Ascending aorta (tissue), 2 donors: Measurements from ENCODE around the gene FAM227B. TPM values are rescaled to one million over a fixed set of nuclear protein-coding genes. Genes with fewer than 3 reads are reported as not detected.
"Not testable (repeated sequence)": the region's sequence is repeated elsewhere in the genome, so short reads cannot be mapped to it uniquely, and the experiment has no call there.

Experiments
- DNase-seq, 2 donors: peaks; one replicate each; pipeline ENCODE4 v3.0.0-alpha.2; 2019; ENCODE audit warnings: low spot score in 2 of 2
- H3K27ac ChIP-seq, 2 donors: fragments of 200-600 bp; sonication (generic); one replicate each; pipeline ENCODE4 v1.5.1; 2016 to 2017; ENCODE audit warnings: mild to moderate bottlenecking in 1 of 2
- H3K27me3 ChIP-seq: fragments of 200-600 bp; sonication (generic); one replicate; pipeline ENCODE4 v1.5.1; 2017
- H3K36me3 ChIP-seq, 2 donors: fragments of 200-600 bp; sonication (generic); one replicate each; pipeline ENCODE4 v1.5.1; 2016
- H3K4me1 ChIP-seq, 2 donors: fragments of 200-600 bp; sonication (generic); one replicate each; pipeline ENCODE4 v1.5.1; 2016 to 2017; ENCODE audit warnings: mild to moderate bottlenecking in 1 of 2
- H3K4me3 ChIP-seq, 2 donors: fragments of 200-600 bp; sonication (generic); one replicate each; pipeline ENCODE4 v1.5.1; 2016 to 2017; ENCODE audit warnings: mild to moderate bottlenecking in 1 of 2
- H3K9me3 ChIP-seq, 2 donors: fragments of 200-600 bp; sonication (generic); one replicate each; pipeline ENCODE4 v1.5.1; 2016
- CTCF ChIP-seq, 3 experiments: fragments of 200-600 bp in 2 of 3; fragments of 450-650 bp in 1 of 3; sonication (generic) in 2 of 3; IDR thresholded peaks; one replicate each; pipeline ENCODE4 v1.5.1; 2016 to 2019; ENCODE audit warnings: antibody characterized with exemption in 3 of 3, mild to moderate bottlenecking in 1 of 3, moderate library complexity in 1 of 3
- intact Hi-C: fragments of 100-400 bp; cut with DNase I; formaldehyde crosslinking; loops from one replicate; pipeline ENCODE4 v1.15.1; 2023
- total RNA-seq: library from RNA; depleted of rRNA; stranded (reverse); fragments of >200 nt; gene quantifications from one replicate; pipeline ENCODE4 v1.1.0, GENCODE V29; 2016

The FAM227B gene
- total RNA-seq, 1 donor from 2014 or later, result not detected

GRCh38 chr15:49415149-49415548 lies 205.5 kb downstream of the FAM227B start:
- no peak overlapping the region for H3K27ac ChIP-seq
- no peaks in the 10 kb centered on the region for H3K36me3 ChIP-seq
- no peak for TF ChIP-seq CTCF (IDR thresholded peaks at IDR 0.05)
- no peaks in the 10 kb centered on the region for H3K4me1 ChIP-seq
- H3K27me3 ChIP-seq, result no peaks in the 10 kb centered on the region
- intact Hi-C loops, result no loop called here
- H3K9me3 ChIP-seq, result no peaks in the 10 kb centered on the region
- no peak for DNase-seq
- H3K4me3 ChIP-seq, result no peak overlapping the region

GRCh38 chr15:49412797-49413196 lies 207.8 kb downstream of the FAM227B start:
- Histone ChIP-seq H3K4me1 (no peaks in the 10 kb centered on the region), H3K27ac (no peak overlapping the region), H3K4me3 (no peak overlapping the region), H3K9me3 (no peaks in the 10 kb centered on the region), H3K36me3 (no peaks in the 10 kb centered on the region), H3K27me3 (no peaks in the 10 kb centered on the region)
- no peak for TF ChIP-seq CTCF (IDR thresholded peaks at IDR 0.05)
- no peak for DNase-seq
- intact Hi-C loops, result no loop called here

GRCh38 chr15:49410641-49411040 lies 210.0 kb downstream of the FAM227B start:
- no peak for DNase-seq
- H3K4me1 ChIP-seq, result no peaks in the 10 kb centered on the region
- H3K4me3 ChIP-seq, result no peak overlapping the region
- intact Hi-C loops, result no loop called here
- no peak overlapping the region for H3K27ac ChIP-seq
- no peak for TF ChIP-seq CTCF (IDR thresholded peaks at IDR 0.05)
- no peaks in the 10 kb centered on the region for H3K27me3 ChIP-seq
- no peaks in the 10 kb centered on the region for H3K9me3 ChIP-seq
- no peaks in the 10 kb centered on the region for H3K36me3 ChIP-seq

GRCh38 chr15:49406352-49407118 lies 214.1 kb downstream of the FAM227B start:
- Histone ChIP-seq H3K27ac (no peak overlapping the region), H3K27me3 (no peaks in the 10 kb centered on the region), H3K4me3 (no peak overlapping the region), H3K36me3 (no peaks in the 10 kb centered on the region), H3K4me1 (no peaks in the 10 kb centered on the region), H3K9me3 (no peaks in the 10 kb centered on the region)
- no peak for TF ChIP-seq CTCF (IDR thresholded peaks at IDR 0.05)
- DNase-seq, result no peak
- intact Hi-C loops, result no loop called here

GRCh38 chr15:49402515-49403296 lies 217.9 kb downstream of the FAM227B start:
- H3K36me3 ChIP-seq, intact Hi-C loops, H3K4me3 ChIP-seq, H3K27ac ChIP-seq, DNase-seq, H3K27me3 ChIP-seq, H3K9me3 ChIP-seq, H3K4me1 ChIP-seq: not testable (repeated sequence)

- Histone ChIP-seq H3K4me3 (no peak overlapping the region), H3K27me3 (no peaks in the 10 kb centered on the region), H3K36me3 (no peaks in the 10 kb centered on the region), H3K9me3 (no peaks in the 10 kb centered on the region), H3K4me1 (no peaks in the 10 kb centered on the region), H3K27ac (no peak overlapping the region)
- intact Hi-C loops, result no loop called here
- TF ChIP-seq CTCF (IDR thresholded peaks at IDR 0.05), result no peak
- no peak for DNase-seq
Observed at GRCh38 chr15:49387471-49387870, 233.1 kb downstream of the FAM227B start.
